Tibial nerve (tissue), 4 donors: ENCODE results near the gene DCUN1D2.

Source experiments
- CTCF ChIP-seq, 5 experiments: fragments of 200-600 bp in 3 of 5; fragments of 450-650 bp in 2 of 5; sonication (generic) in 3 of 5; IDR thresholded peaks; one replicate each; pipeline ENCODE4 v1.5.1; 2016 to 2019; ENCODE audit warnings: antibody characterized with exemption in 5 of 5, mild to moderate bottlenecking in 3 of 5, moderate library complexity in 2 of 5
- EP300 ChIP-seq, 2 donors: sonication (generic); formaldehyde crosslinking; IDR thresholded peaks; one replicate each; pipeline ENCODE4 v1.6.1; 2017; ENCODE audit warnings: antibody characterized with exemption in 2 of 2, mild to moderate bottlenecking in 1 of 2
- POLR2A ChIP-seq, 2 donors: fragments of 450-650 bp; IDR thresholded peaks; one replicate each; pipeline ENCODE4 v1.6.1; 2017; ENCODE audit warnings: antibody characterized with exemption in 2 of 2, mild to moderate bottlenecking in 2 of 2, moderate library complexity in 2 of 2

GRCh38 chr13:113533161-113533840 is 42.8 kb upstream of the DCUN1D2 start:
- TF ChIP-seq POLR2A (IDR thresholded peaks at IDR 0.05) (no peak), CTCF (IDR thresholded peaks at IDR 0.05) (no peak), EP300 (IDR thresholded peaks at IDR 0.05) (no peak)
